GM19099 (cell line): ENCODE measurements around the gene SPOCK1.

Experiments used
- POLR2A ChIP-seq: IDR thresholded peaks from 3 replicates; pipeline ENCODE4 v1.6.1; 2011; ENCODE audit warnings: low read depth; ENCODE audit not compliant: insufficient read length; ENCODE audit errors: extremely low read depth

Gene SPOCK1

GRCh38 chr5:137415231-137415681 is 83.9 kb downstream of the SPOCK1 start:
- TF ChIP-seq POLR2A, result no peak

DNA sequence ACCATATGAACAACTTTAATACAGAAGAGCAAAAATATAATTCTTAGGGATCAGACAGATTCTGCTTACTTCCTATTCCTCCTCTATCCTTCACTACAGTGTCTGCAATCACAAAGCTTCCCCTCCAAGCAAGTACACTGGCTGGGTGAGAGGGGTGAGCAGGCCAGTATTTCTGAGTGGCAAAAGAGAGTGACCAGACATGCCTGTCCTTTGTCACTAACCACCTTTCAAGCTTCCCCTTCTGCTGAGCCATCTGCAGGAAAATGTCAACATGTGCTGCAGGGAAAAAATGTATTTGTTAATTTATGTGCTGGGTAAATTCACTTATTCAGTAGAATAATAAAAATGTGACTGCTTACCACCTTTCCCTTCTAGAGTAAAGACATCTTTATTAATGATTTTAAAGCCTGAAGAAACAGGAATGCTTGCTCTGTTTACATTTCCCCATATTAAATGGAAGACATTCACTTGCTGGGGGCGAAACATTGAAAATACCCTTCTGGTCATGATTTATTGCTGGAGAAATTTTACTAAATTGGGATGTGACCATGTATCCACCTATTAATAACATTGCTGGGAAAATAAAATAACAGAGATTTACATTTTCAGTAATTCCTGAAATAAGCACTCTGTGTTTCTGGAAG is 84.9 kb downstream of the SPOCK1 start:
- TF ChIP-seq POLR2A, result no peak

GRCh38 chr5:137412136-137412535 is 87.0 kb downstream of the SPOCK1 start:
- TF ChIP-seq POLR2A, result no peak

- TF ChIP-seq POLR2A, result no peak
These were observed 88.7 kb downstream of the SPOCK1 start for GRCh38 chr5:137410234-137411010.

GRCh38 chr5:137409736-137410135 is 89.4 kb downstream of the SPOCK1 start:
- no peak for TF ChIP-seq POLR2A

DNA sequence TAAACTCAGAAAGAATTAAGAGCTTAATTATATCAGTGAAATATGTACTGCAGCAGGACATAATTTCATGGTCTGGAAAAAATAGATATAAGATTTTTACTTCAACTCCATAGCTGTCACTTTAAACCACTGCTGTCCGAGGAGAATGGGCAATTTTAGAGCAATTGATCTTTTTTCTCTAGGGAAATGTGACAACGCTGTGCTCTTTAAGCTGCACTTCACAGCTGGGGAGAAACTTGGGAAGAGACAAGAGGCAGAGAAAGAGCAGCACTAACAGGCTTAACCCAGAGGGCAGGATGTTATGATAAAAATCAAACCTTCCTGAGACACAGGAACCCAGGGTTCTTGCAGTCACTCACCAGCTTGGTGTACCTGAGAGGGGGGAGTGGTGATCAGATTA is 92.0 kb downstream of the SPOCK1 start:
- TF ChIP-seq POLR2A, result no peak

- no peak for TF ChIP-seq POLR2A
These were observed 93.7 kb downstream of the SPOCK1 start for GRCh38 chr5:137405393-137405792.

DNA sequence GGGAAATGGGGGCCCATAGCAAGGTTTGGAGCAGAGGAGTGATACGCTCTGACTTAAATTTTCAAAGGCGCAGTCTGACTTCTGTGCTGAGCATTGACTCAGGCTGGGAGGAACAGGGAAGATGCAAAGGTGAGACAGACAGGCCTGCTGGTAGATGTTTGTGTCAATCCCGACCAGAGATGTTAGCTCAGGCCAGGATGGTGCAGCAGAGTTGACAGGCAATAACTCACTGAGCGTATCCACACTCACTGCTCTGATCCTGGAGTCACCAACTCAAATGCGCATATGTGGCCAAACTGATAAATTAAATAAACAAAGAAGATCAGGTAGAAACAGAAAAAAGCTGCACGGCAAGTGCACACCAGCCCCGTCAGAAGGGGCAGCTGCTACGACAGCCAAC is 95.3 kb downstream of the SPOCK1 start:
- no peak for TF ChIP-seq POLR2A

DNA sequence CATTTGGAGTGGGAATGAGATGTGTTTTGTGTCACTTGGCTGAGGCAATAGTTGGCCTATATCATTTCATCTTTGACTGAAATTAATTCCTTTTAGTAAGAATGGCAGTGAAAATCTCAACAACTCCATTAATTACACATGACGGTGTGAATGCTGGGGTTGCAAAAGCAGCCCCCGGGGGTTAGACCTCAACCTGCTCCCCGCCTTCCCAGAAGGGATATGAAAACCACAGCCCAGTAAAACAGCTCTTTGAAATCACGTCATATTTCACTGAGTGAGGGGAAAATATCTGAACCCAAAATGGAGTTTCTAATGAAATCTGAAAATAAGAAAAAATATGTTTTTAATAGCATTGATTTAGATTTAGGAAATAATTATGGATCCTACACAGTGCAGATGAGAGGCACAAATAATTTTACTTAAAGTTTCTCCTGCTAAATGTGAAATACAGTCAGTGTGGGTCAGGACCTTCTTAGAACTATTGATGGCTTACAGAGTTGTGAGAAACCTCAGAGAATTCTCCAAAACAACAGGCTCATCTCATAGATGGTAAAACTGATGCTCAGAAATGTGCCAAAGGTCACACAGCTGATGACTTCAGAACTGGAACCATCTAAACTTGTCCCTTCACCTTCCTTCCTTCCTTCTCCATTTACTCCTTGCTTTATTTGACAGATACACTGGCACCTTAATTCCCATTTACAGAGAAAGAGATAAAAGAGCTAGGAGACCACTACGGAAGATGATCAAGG is 96.5 kb downstream of the SPOCK1 start:
- no peak for TF ChIP-seq POLR2A

DNA sequence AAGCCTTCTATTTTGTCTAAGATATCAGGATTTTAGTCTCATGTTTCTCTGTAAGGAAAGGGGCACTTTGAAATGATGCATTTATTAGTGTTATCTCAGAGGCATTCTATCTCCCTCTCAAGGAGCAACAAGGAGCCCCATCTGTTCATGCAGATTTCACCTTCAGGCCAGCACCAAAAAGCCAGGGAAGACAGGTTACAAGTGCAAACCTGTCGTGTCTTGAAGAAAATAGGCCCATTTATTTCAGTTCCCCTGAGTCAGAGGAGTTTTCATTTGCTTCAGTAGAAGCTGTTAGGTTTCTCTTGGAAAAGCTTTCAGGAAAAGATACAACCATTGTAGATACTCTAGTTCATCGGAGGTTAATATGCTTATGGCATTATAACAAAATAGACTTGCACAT is 97.2 kb downstream of the SPOCK1 start:
- TF ChIP-seq POLR2A, result no peak

DNA sequence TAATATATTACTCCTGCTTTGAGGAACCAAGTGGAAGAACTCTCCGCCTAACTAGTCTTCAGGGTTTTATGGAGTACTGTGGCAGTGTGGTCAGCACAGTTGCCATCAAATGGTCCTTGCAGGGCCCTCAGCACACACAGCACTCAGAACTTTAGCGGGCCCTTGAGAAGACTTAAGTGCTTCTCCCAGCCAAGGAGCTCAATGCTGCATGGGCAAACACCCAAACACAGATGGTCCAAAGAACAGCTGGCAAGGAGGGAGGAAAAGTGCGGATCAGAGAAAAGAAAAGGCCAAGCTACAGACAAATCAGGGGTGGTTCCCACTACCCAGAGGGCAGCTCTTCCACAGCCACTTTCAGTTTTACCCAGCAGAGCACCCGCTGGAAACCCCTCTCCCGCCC is 98.6 kb downstream of the SPOCK1 start:
- TF ChIP-seq POLR2A, result no peak

DNA sequence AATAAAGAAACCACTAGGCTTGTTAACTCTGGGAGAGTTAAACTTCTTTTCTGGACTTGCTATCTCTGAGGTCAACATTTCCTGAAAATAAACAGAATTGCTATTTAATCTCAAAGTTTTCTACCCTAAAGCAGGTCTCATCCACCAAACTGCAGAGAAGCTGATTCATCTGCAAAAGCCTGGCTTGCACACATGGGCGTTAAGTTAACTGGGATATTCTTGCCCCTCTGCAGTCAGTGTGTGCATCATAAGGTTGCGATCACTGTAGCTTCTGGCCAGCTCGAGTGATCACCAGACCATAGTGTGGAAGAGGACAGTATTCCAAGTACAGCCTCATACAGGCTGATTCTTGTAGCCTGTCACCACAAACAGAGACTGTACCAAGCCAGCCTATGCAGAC is 99.2 kb downstream of the SPOCK1 start:
- no peak for TF ChIP-seq POLR2A

GRCh38 chr5:137398751-137399150 is 100.4 kb downstream of the SPOCK1 start:
- TF ChIP-seq POLR2A, result no peak

- TF ChIP-seq POLR2A, result no peak
These were observed 101.0 kb downstream of the SPOCK1 start for GRCh38 chr5:137398154-137398553.

DNA sequence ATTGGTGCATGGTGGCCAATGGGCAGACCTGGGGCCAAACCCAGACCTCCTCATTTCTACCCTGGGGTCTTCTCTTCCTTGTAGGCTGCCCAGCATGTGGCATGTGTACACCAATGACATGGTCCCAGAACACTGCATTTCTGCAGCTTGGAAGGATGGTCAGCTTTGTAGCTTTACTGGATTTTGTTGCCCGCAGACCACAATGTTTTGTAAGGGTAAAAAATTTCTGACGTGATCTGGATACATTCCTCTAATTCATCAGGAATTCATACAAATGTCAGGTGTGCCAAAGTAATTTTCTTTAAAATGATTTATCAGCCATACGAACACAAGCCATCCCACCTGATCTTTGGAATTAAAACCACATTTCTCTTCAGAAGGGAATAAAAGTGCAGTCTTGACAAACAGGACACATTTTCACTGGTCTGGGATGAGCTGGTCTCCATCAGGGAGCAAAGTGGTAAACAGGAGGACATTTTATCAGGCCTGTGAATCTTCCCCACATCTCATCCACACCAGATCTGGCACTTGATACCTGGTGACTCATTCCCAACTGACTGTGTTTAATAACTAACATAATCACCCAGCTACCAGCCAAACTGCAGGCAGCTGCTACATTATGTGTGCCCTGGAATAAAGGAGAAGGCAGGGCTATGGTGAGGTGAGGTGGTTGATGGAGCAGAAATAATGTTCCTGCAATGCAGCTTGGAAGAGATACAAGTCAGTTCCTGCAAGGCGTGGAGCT is 103.9 kb downstream of the SPOCK1 start:
- no peak for TF ChIP-seq POLR2A
